Measurements from ENCODE around the gene NCKAP5.
A peak's percentile ranks its signal among the peaks of the same experiment; 100 is the strongest.
"Not testable (repeated sequence)": the region's sequence is repeated elsewhere in the genome, so short reads cannot be mapped to it uniquely, and the experiment has no call there.

Gene NCKAP5

GRCh38 chr2:133213651-133214050 lies 354.6 kb downstream of the NCKAP5 start:
- DNase-seq (ENCODE audit: low spot score) (no peak), ATAC-seq (ENCODE audit: low read depth) (no peak)
- H3K27me3 ChIP-seq (ENCODE audit: insufficient read depth, poor library complexity, severe bottlenecking) = no peaks in the 10 kb centered on the region
- H3K36me3 ChIP-seq (ENCODE audit: low read depth) = no peaks in the 10 kb centered on the region
- no peak overlapping the region for H3K4me3 ChIP-seq (ENCODE audit: severe bottlenecking)
- H3K4me1 ChIP-seq (ENCODE audit: insufficient read depth, poor library complexity, severe bottlenecking) = no peaks in the 10 kb centered on the region
- H3K27ac ChIP-seq (ENCODE audit: poor library complexity, severe bottlenecking) = no peak overlapping the region
- no peak for TF ChIP-seq CTCF (IDR thresholded peaks at IDR 0.05; ENCODE audit: poor library complexity, severe bottlenecking)
- no peaks in the 10 kb centered on the region for H3K9me3 ChIP-seq (ENCODE audit: severe bottlenecking)

GRCh38 chr2:133209325-133209724 lies 358.9 kb downstream of the NCKAP5 start:
- Histone ChIP-seq H3K9me3 (ENCODE audit: severe bottlenecking) (no peaks in the 10 kb centered on the region), H3K4me3 (ENCODE audit: severe bottlenecking) (no peak overlapping the region), H3K36me3 (ENCODE audit: low read depth) (no peaks in the 10 kb centered on the region), H3K27me3 (ENCODE audit: insufficient read depth, poor library complexity, severe bottlenecking) (no peaks in the 10 kb centered on the region), H3K27ac (ENCODE audit: poor library complexity, severe bottlenecking) (no peak overlapping the region), H3K4me1 (ENCODE audit: insufficient read depth, poor library complexity, severe bottlenecking) (no peaks in the 10 kb centered on the region)
- no peak for TF ChIP-seq CTCF (IDR thresholded peaks at IDR 0.05; ENCODE audit: poor library complexity, severe bottlenecking)
- ATAC-seq (ENCODE audit: low read depth) (no peak), DNase-seq (ENCODE audit: low spot score) (no peak)

GRCh38 chr2:133206666-133207065 lies 361.6 kb downstream of the NCKAP5 start:
- not testable (repeated sequence) for H3K27me3 ChIP-seq (ENCODE audit: insufficient read depth, poor library complexity, severe bottlenecking); H3K27ac ChIP-seq (ENCODE audit: poor library complexity, severe bottlenecking); H3K4me1 ChIP-seq (ENCODE audit: insufficient read depth, poor library complexity, severe bottlenecking); DNase-seq (ENCODE audit: low spot score); H3K36me3 ChIP-seq (ENCODE audit: low read depth); ATAC-seq (ENCODE audit: low read depth); H3K9me3 ChIP-seq (ENCODE audit: severe bottlenecking); H3K4me3 ChIP-seq (ENCODE audit: severe bottlenecking)

- Histone ChIP-seq H3K4me1 (ENCODE audit: insufficient read depth, poor library complexity, severe bottlenecking) (peaks cover 11% of the 10 kb centered on the region), H3K27me3 (ENCODE audit: insufficient read depth, poor library complexity, severe bottlenecking) (no peaks in the 10 kb centered on the region), H3K4me3 (ENCODE audit: severe bottlenecking) (no peak overlapping the region), H3K27ac (ENCODE audit: poor library complexity, severe bottlenecking) (no peak overlapping the region), H3K9me3 (ENCODE audit: severe bottlenecking) (no peaks in the 10 kb centered on the region), H3K36me3 (ENCODE audit: low read depth) (no peaks in the 10 kb centered on the region)
- ATAC-seq (ENCODE audit: low read depth) = no peak
- no peak for DNase-seq (ENCODE audit: low spot score)
- TF ChIP-seq CTCF (IDR thresholded peaks at IDR 0.05; ENCODE audit: poor library complexity, severe bottlenecking) = no peak
These were observed 363.8 kb downstream of the NCKAP5 start for GRCh38 chr2:133204421-133204820.

- peak; percentile 66 for DNase-seq (ENCODE audit: low spot score)
- peaks cover 16% of the 10 kb centered on the region for H3K4me1 ChIP-seq (ENCODE audit: insufficient read depth, poor library complexity, severe bottlenecking)
- no peak for TF ChIP-seq CTCF (IDR thresholded peaks at IDR 0.05; ENCODE audit: poor library complexity, severe bottlenecking)
- H3K27me3 ChIP-seq (ENCODE audit: insufficient read depth, poor library complexity, severe bottlenecking) = no peaks in the 10 kb centered on the region
- peak; percentile 100 for ATAC-seq (ENCODE audit: low read depth)
- no peaks in the 10 kb centered on the region for H3K9me3 ChIP-seq (ENCODE audit: severe bottlenecking)
- peak overlapping the region; percentile 76 for H3K27ac ChIP-seq (ENCODE audit: poor library complexity, severe bottlenecking)
- no peaks in the 10 kb centered on the region for H3K36me3 ChIP-seq (ENCODE audit: low read depth)
- no peak overlapping the region for H3K4me3 ChIP-seq (ENCODE audit: severe bottlenecking)
These were observed 367.4 kb downstream of the NCKAP5 start for GRCh38 chr2:133200684-133201421.

Data from RWPE2 (cell line).